Stimulated activated CD4-positive, alpha-beta T cell treated with anti-CD3 and anti-CD28 coated beads, TNF-alpha, amount 100 ng/mL, for 4 hours (primary cell): ENCODE data around the gene PMM1.
"Not testable (repeated sequence)": the region's sequence is repeated elsewhere in the genome, so short reads cannot be mapped to it uniquely, and the experiment has no call there.

Source experiments
- DNase-seq, 3 experiments: peaks; one replicate each; pipeline ENCODE4 v3.0.0-alpha.2; 2020; ENCODE audit warnings: low read depth in 3 of 3

PMM1 gene

GRCh38 chr22:41589391-41590241 is at the start of gene PMM1:
TSS of gene PMM1 (minus strand) at chr22:41589840. CDS start at chr22:41589805, 35 bp downstream.
- peak; percentile 100 for DNase-seq

DNA sequence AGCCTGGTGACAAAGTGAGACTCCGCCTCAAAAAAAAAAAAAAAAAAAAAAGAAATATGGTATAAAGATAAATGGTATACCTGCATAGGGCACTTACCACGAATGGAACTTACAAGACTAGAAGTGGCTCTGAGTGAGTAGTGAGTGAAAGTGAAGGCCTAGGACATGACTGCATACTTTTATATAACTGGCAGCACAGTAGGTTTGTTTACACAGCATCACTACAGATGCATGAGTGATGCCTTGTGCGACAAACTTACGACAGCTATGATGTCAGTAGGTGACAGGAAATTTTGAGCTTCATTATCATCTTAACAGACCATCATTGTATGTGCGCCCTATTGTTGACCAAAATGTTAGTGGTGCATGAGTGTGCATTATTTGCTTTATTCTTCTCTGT is 49.1 kb upstream of the PMM1 start:
- DNase-seq: no peak

- no peak for DNase-seq
Observed at GRCh38 chr22:41638124-41638523, 48.5 kb upstream of the PMM1 start.

- not testable (repeated sequence) for DNase-seq
Observed at GRCh38 chr22:41637623-41638022, 48.0 kb upstream of the PMM1 start.

- DNase-seq: no peak
Observed at GRCh38 chr22:41636467-41636866, 46.8 kb upstream of the PMM1 start.

GRCh38 chr22:41634610-41635009 is 45.0 kb upstream of the PMM1 start:
- not testable (repeated sequence) for DNase-seq

GRCh38 chr22:41631615-41632014 is 42.0 kb upstream of the PMM1 start:
- not testable (repeated sequence) for DNase-seq

DNA sequence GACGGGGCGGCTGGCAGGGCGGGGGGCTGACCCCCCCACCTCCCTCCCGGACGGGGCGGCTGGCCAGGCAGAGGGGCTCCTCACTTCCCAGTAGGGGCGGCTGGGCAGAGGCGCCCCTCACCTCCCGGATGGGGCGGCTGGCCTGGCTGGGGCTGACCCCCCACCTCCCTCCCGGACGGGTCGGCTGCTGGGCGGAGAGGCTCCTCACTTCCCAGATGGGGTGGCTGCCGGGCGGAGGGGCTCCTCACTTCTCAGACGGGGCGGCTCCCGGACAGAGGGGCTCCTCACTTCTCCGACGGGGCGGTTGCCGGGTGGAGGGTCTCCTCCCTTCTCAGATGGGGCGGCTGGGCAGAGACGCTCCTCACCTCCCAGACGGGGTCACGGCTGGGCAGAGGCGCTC is 41.5 kb upstream of the PMM1 start:
- DNase-seq: not testable (repeated sequence)

GRCh38 chr22:41625577-41625976 is 35.9 kb upstream of the PMM1 start:
- no peak for DNase-seq

- DNase-seq: no peak
Observed at GRCh38 chr22:41621911-41622179, 32.2 kb upstream of the PMM1 start.

GRCh38 chr22:41621099-41621910 is 31.7 kb upstream of the PMM1 start, which contains the start of gene XRCC6:
TSS of gene XRCC6 (plus strand) at chr22:41621295. CDS start at chr22:41622005, 710 bp downstream.
- peak; percentile 99 to 100 (median 100) for DNase-seq

DNA sequence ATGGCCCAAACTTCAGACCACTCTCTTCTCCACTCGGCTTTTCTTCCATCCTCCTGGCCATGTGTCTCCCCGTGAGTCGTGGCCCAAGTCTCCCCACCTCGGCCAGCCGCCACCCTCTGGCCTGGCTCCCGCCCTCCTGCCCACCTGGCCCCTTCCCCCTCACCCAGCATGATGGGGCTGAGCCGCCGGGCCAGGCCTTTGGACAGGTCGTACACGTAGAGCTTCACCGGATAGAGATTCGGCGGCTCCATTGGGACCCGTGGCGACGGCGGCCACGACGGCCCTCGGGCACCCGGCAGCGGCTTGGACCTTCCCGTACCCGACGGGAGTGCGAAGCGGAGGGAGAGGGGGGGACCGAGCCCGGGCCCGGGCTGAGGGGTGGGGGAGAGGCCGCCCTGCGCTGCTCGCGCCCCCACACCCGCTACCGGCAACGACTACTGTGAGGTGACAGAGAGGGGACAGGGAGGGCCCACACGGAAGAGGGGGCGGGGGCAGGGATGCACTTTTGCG is 31.0 kb upstream of the PMM1 start, which contains the start of gene DESI1:
Gene DESI1 (minus strand): TSS at position 455 of the 510 bp plus-strand sequence. CDS start 204 bp downstream, at position 251.
- no peak for DNase-seq

DNA sequence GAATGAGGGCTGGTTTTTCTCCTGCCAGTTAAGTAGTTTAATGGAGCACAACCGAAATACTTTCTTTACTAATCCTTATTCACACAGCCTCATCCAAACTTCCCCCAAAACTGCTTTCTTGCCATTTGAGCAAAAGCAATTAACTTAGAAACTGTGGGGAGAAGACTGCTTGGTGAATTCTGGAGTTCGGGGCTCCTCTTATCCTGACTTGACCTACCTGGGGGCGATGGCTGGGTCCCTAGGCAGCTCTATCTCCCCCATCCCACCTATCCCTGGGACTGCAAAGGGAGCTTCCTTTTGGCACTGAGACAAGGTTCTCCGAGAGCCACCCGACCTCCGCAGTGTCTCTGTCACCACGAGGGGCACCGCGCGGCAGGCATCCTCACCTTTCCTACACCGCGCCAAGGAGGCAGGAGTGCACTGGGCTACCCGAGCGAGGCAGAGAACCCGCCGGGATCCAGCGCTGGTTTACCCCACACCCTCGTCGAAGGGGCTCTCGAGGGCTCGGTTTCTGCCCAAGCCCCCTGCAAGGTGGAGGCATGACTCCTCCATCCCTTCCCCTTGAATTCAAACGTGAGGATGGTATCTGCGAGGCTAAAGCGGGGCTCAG is 30.4 kb upstream of the PMM1 start:
- DNase-seq: peak; percentile 16 to 34 (median 30)

DNA sequence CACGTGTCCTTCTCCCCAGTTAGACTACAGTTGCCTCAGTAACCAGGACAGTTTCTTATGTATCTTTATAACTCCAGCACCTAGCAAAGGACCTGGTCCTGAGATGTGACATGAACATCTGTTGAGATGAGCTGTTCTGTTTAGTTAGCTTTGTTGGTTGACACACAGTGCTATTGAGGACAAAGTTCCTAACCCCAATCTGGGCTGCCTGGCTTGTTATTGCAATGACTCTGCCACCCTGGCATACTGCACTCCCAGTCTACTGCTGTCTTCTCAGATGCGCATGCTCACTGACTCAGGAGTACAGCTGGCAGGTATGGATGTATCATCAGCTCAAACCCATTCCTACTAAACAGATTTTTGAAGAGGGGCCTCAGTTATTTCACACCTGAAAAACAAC is 23.8 kb upstream of the PMM1 start:
- DNase-seq: no peak

DNA sequence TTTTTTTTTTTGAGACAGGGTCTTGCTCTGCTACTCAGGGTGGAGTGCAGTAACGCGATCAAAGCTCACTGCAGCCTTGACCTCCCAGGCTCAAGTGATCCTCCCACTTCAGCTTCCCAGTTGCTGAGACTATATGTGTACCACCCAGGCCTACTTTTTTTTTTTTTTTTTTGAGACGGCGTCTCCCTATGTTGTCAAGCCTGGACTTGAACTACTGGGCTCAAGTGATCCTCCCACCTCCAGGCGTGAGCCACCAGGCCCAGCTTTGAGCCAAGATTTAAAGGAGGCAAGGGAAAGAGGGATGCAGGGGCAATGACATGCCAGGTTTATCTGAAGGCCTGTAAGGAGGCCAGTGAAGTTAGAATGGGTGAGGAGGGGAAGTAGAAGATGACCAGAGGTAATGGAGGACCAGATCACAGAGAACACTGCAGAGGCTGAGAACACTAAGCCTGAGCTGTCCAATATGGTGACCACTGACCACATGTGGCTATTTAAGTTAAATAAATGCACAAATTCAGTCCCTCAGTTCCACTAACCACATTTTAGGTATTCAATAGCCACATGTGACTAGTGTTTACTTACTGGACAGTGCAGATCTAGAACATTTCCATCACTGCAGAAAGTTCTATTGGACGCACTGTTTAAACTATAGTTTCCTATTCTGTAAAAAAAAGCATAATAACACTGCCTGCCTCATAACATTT is 23.1 kb upstream of the PMM1 start:
- DNase-seq: no peak

DNA sequence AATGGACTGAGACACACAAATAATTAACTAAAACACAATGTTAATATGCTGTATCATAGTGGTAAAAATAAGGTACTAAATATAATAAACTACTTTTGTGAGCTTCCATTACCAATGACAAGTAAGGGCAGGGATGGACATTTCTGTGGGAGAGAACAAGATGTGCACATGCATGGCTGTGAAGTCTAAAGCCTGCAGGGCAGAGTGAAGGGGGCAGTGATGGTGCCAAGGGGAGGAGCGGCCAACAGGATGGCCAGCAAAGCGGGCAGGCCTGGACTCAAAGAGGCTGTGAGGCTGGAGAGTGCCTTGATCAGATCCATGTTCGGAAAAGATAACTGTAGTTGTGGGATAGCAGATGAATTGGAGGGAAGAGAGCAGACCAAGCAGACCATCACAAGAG is 18.7 kb upstream of the PMM1 start:
- no peak for DNase-seq

GRCh38 chr22:41603873-41604332 is 14.3 kb upstream of the PMM1 start:
- peak in 1 of 3 experiments; percentile 13 for DNase-seq

DNA sequence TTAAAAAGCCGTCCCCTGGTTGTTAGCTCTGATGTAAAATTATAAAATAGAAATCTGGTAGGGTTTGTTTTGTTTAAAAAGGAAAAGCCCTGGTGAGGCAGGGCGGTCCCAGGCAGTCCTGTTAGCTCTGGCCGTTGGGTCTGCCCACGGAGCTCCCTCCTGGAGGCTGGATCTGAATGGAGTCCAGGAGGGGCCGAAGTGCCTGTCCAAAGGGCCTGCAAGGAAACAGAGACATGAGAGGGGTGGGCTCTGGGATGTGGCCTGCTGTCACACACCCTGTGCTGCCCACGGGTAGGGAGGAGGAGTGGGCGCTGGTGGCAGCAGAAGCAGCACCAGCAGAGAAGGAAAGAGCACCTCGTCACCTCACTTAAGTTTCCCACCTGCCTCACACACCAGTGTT is 11.3 kb upstream of the PMM1 start:
- DNase-seq: no peak

DNA sequence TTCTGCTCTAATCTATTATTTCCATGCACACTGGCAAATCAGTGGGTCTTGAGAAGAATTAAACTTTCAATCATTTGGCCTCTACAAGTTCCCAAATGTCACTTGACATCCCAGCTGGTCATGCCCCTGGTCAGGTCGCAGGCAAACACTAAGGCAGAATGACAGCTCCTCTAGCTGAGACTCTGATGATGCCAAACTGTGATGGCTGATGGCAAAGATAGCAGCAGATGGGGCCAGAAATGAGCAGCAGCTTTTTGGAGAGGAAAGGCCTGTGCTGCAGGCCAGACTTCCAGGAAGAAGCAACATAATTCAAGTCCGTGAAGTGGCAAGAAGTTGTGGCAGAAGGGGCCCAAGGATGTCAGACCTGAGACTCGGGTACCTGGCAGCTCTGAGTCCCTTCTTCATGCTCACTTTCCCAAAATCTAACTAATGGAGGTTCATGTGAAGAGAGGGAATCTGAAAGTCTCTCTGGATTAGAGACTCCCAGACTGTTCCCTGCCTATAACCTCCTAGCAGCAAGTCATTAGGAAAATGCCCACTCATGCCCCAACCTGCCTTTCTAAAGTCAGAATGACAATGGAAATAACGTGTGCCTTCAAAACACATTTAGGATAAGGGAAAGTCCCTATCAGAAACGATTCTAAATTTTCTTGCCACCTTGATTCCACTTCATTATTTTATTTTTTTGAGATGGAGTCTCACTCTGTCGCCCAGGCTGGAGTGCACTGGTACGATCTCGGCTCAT is 9.4 kb upstream of the PMM1 start:
- no peak for DNase-seq

- no peak for DNase-seq
Observed at GRCh38 chr22:41598081-41598480, 8.4 kb upstream of the PMM1 start.

DNA sequence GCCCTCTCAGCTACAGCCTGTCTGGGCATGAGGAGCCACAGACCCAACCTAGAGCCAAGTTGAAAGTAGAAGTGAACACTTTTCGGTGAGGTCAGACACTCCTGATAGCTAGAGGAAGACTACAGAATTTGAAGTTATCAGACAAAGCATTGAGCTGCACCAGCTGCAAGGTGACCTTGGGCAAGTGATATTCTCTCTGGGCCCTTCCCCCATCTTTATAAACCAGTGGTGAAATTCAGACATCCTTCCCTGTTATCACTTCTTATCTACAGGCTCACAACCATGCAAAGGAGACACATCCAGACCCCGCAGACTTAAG is 8.0 kb upstream of the PMM1 start:
- no peak for DNase-seq
